OCI-LY7 (cell line): ENCODE data around the gene GFI1.

Experiments
- CTCF ChIP-seq: fragments of 200-600 bp; sonication (generic); conservative IDR thresholded peaks from 2 replicates; pipeline ENCODE4 v1.5.1; 2014; ENCODE audit warnings: mild to moderate bottlenecking, antibody characterized with exemption, low read length, moderate library complexity, mixed read lengths
- EZH2phosphoT487 ChIP-seq: fragments of 200-600 bp; sonication (generic); IDR thresholded peaks from 2 replicates; pipeline ENCODE4 v1.6.1; 2018; ENCODE audit warnings: low read depth, borderline replicate concordance, mild to moderate bottlenecking, mixed run types, antibody characterized with exemption, low read length, moderate library complexity, mixed read lengths

GRCh38 chr1:92461364-92462097 is 25.2 kb downstream of the GFI1 start:
- TF ChIP-seq CTCF: peak; percentile 48; the same call in 1 of the 2 replicates
- TF ChIP-seq EZH2phosphoT487: no peak
